ENCODE results near the gene ZBTB40. TPM values are rescaled to one million over a fixed set of nuclear protein-coding genes. Genes with fewer than 3 reads are reported as not detected.
A peak's percentile ranks its signal among the peaks of the same experiment; 100 is the strongest.

Gene ZBTB40
- total and polyA plus RNA-seq, 2 of the 13 experiments (the other 11 are each of a cell fraction or from before 2014, with no cell fraction given): 8.8 to 16.5 TPM

GRCh38 chr1:22420455-22421053 lies 31.1 kb upstream of the ZBTB40 start (continued):
- TF ChIP-seq ZC3H13 (CRISPR knock-in tag; IDR thresholded peaks at IDR 0.05) (no peak), TBX2 (CRISPR knock-in tag; IDR thresholded peaks at IDR 0.05; ENCODE audit: borderline replicate concordance) (0 out of 2 replicates have a peak, but pooled peaks have one; percentile 17), CTCF (CRISPR knock-in tag; IDR thresholded peaks at IDR 0.05) (peak; percentile 98), ZNF687 (CRISPR knock-in tag; IDR thresholded peaks at IDR 0.05) (peak; percentile 34; the same call in 1 of the 2 replicates), YEATS4 (CRISPR knock-in tag; IDR thresholded peaks at IDR 0.05; ENCODE audit: borderline replicate concordance) (no peak), SP4 (CRISPR knock-in tag; IDR thresholded peaks at IDR 0.05) (peak; percentile 35; the same call in 1 of the 2 replicates), HNRNPLL (IDR thresholded peaks at IDR 0.05; ENCODE audit: low read depth, low read length, poor library complexity, severe bottlenecking) (no peak), POLR2G (IDR thresholded peaks at IDR 0.05; ENCODE audit: low read depth, low read length) (no peak), NFYB (CRISPR knock-in tag; IDR thresholded peaks at IDR 0.05) (peak; percentile 25; the same call in 1 of the 2 replicates), FOXA1 (IDR thresholded peaks at IDR 0.05) (no peak), FOXA1 (CRISPR knock-in tag; IDR thresholded peaks at IDR 0.05) (0 out of 2 replicates have a peak, but pooled peaks have one; percentile 30), RBAK (CRISPR knock-in tag; IDR thresholded peaks at IDR 0.05) (no peak), NFE2L1 (CRISPR knock-in tag; IDR thresholded peaks at IDR 0.05; ENCODE audit: borderline replicate concordance) (no peak), THRA (CRISPR knock-in tag; IDR thresholded peaks at IDR 0.05; ENCODE audit: borderline replicate concordance) (0 out of 2 replicates have a peak, but pooled peaks have one; percentile 43), ZNF556 (CRISPR knock-in tag; IDR thresholded peaks at IDR 0.05; ENCODE audit: borderline replicate concordance) (no peak), SOX5 (CRISPR knock-in tag; IDR thresholded peaks at IDR 0.05; ENCODE audit: borderline replicate concordance) (no peak), ZNF772 (CRISPR knock-in tag; IDR thresholded peaks at IDR 0.05) (peak; percentile 71; the same call in 1 of the 2 replicates)
- TF ChIP-seq, protein P1, sequence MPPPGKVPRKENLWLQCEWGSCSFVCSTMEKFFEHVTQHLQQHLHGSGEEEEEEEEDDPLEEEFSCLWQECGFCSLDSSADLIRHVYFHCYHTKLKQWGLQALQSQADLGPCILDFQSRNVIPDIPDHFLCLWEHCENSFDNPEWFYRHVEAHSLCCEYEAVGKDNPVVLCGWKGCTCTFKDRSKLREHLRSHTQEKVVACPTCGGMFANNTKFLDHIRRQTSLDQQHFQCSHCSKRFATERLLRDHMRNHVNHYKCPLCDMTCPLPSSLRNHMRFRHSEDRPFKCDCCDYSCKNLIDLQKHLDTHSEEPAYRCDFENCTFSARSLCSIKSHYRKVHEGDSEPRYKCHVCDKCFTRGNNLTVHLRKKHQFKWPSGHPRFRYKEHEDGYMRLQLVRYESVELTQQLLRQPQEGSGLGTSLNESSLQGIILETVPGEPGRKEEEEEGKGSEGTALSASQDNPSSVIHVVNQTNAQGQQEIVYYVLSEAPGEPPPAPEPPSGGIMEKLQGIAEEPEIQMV (CRISPR knock-in tag; IDR thresholded peaks at IDR 0.05; ENCODE audit: low read depth): 0 out of 2 replicates have a peak, but pooled peaks have one; percentile 33
- TF ChIP-seq, protein P2, sequence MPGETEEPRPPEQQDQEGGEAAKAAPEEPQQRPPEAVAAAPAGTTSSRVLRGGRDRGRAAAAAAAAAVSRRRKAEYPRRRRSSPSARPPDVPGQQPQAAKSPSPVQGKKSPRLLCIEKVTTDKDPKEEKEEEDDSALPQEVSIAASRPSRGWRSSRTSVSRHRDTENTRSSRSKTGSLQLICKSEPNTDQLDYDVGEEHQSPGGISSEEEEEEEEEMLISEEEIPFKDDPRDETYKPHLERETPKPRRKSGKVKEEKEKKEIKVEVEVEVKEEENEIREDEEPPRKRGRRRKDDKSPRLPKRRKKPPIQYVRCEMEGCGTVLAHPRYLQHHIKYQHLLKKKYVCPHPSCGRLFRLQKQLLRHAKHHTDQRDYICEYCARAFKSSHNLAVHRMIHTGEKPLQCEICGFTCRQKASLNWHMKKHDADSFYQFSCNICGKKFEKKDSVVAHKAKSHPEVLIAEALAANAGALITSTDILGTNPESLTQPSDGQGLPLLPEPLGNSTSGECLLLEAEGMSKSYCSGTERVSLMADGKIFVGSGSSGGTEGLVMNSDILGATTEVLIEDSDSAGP (CRISPR knock-in tag; IDR thresholded peaks at IDR 0.05; ENCODE audit: borderline replicate concordance): peak; percentile 37; the same call in 1 of the 2 replicates

Data from HepG2 (cell line).